Suprapubic skin (tissue), 4 donors: ENCODE results near the gene SPINK14.

Source experiments
- EP300 ChIP-seq: sonication (generic); formaldehyde crosslinking; IDR thresholded peaks from one replicate; pipeline ENCODE4 v1.6.1; 2017; ENCODE audit warnings: antibody characterized with exemption
- POLR2A ChIP-seq, 2 donors: fragments of 450-650 bp; IDR thresholded peaks; one replicate each; pipeline ENCODE4 v1.6.1; 2017; ENCODE audit warnings: antibody characterized with exemption in 2 of 2, mild to moderate bottlenecking in 2 of 2, moderate library complexity in 2 of 2
- POLR2AphosphoS5 ChIP-seq, 3 donors: sonication (generic); formaldehyde crosslinking; IDR thresholded peaks; one replicate each; pipeline ENCODE4 v1.6.1; 2017; ENCODE audit warnings: antibody characterized with exemption in 3 of 3
- TF ChIP-seq, protein P1 (sequence below), 2 donors: fragments of 200-600 bp in 1 of 2; fragments of 450-650 bp in 1 of 2; sonication (generic) in 1 of 2; IDR thresholded peaks; one replicate each; pipeline ENCODE4 v1.5.1; 2016 to 2019; ENCODE audit warnings: antibody characterized with exemption in 2 of 2, mild to moderate bottlenecking in 1 of 2, moderate library complexity in 1 of 2

DNA sequence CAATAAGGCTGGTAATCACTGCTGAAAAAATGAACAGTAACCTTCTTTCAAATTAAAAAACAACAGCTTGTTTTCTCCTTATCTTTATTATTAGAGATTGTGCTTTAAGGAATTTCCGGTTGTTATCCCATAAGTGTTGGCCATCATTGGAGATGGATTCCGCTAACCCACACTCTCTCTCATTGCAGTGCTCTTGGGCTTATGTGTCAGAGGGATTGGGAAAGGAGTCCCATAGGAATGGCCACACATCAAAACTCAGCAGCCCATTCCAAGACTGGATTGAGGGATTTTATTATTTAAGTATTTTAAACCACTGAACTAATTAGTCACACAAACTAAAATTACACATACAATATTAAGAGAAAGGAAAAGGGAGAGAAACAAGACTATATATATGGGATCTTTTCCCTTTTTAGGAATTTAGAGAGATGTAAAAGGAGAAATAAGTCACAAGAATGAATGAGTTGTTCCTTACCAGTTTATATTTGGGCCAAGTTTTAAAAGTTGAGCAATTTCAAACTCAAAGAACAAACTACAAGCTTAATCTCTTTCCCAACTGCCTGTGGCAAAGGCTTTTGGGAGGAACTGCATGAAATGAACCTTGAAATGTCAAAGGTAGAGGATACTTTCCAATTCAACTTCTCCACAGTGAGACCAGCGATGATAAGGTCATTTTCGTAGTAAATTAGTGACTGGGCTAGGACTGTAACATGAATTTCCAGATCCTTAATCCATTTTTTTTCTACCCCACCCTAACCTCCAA lies 36.9 kb downstream of the SPINK14 start:
- TF ChIP-seq, protein P1, sequence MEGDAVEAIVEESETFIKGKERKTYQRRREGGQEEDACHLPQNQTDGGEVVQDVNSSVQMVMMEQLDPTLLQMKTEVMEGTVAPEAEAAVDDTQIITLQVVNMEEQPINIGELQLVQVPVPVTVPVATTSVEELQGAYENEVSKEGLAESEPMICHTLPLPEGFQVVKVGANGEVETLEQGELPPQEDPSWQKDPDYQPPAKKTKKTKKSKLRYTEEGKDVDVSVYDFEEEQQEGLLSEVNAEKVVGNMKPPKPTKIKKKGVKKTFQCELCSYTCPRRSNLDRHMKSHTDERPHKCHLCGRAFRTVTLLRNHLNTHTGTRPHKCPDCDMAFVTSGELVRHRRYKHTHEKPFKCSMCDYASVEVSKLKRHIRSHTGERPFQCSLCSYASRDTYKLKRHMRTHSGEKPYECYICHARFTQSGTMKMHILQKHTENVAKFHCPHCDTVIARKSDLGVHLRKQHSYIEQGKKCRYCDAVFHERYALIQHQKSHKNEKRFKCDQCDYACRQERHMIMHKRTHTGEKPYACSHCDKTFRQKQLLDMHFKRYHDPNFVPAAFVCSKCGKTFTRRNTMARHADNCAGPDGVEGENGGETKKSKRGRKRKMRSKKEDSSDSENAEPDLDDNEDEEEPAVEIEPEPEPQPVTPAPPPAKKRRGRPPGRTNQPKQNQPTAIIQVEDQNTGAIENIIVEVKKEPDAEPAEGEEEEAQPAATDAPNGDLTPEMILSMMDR (IDR thresholded peaks at IDR 0.05): no peak
- TF ChIP-seq POLR2AphosphoS5 (IDR thresholded peaks at IDR 0.05): no peak
- no peak for TF ChIP-seq POLR2A (IDR thresholded peaks at IDR 0.05)
- TF ChIP-seq EP300: no peak
